Heart left ventricle (tissue), 13 donors: ENCODE data around the gene IGF1R.

Experiments used
- CTCF ChIP-seq, 12 donors: fragments of 200-600 bp; sonication (generic) in 4 of 12; IDR thresholded peaks; one replicate each; pipeline versions ENCODE4 v1.5.0 to v1.8.0; 2018 to 2022; ENCODE audit warnings: antibody characterized with exemption in 12 of 12, mild to moderate bottlenecking in 5 of 12
- POLR2A ChIP-seq, 2 donors: fragments of 450-650 bp; IDR thresholded peaks; one replicate each; pipeline ENCODE4 v1.6.1; 2017; ENCODE audit warnings: antibody characterized with exemption in 2 of 2, mild to moderate bottlenecking in 2 of 2, moderate library complexity in 2 of 2
- donor health status: ischemic (EF 13 %, LVEDD 7.1; RV severe dilation, severe dysfunction).
- donor health status: DM: no; HTN: yes; CAD: no.
- donor health status: DM: no; HTN: no; CAD: no.
- donor health status: ischemic (EF 25% LVEDD 6.9; RV normal size, moderate dysfunction).
- donor health status: ischemic (EF 25% LVEDD 5.7; RV mildly dilated, moderate dysfunction).
- donor health status: ischemic (EF 35%, LVEDD 5.7; RV mildly dilated, moderate dysfunction).
- donor health status: nonischemic (EF 11% LVEDD 7.7; RV severe dilation, severe dysfunction).
- donor health status: DM: yes; HTN: yes; CAD: no.
- donor health status: PGD.
- donor health status: ischemic (EF 29% LVEDD 5.4; RV normal size, mild dysfunction).
- donor health status: nonischemic (EF 23%, LVEDD 6.1; RV moderate dilation, normal function).

GRCh38 chr15:98706986-98707385, 58.6 kb downstream of the IGF1R start:
- TF ChIP-seq CTCF (IDR thresholded peaks at IDR 0.05) (no peak), POLR2A (IDR thresholded peaks at IDR 0.05) (no peak)
